IMR-90 (cell line): Measurements from ENCODE around the gene CLSTN1. TPM values are rescaled to one million over a fixed set of nuclear protein-coding genes. Genes with fewer than 3 reads are reported as not detected.

Experiments used
- ATAC-seq: fragments of 200-7000 bp; cut with Tn5 transposase; 2 replicates; pipeline ENCODE4 v1.9.1; 2020; ENCODE audit warnings: low read depth, mild to moderate bottlenecking, moderate library complexity
- BruUV-seq: library from RNA; stranded (reverse); fragments of 400-500 nt; replicated peaks from 2 replicates; lab custom pipeline; 2021; lab: Mats Ljungman, UMichigan
- CTCF ChIA-PET: fragments of 300-600 bp; formaldehyde crosslinking; extraction: SDS; loops from one replicate; lab custom pipeline; 2021; ENCODE audit warnings: antibody characterized with exemption; lab: Yijun Ruan, JAX
- POLR2A ChIA-PET: fragments of 300-600 bp; sonication (Branson Sonifier 250); formaldehyde crosslinking; loops from one replicate; lab custom pipeline; 2022; ENCODE audit warnings: antibody characterized with exemption; ENCODE audit not compliant: unreplicated experiment; lab: Charles Lee
- DNase-seq: peaks from one replicate; pipeline ENCODE4 v3.0.0; 2013
- H2AFZ ChIP-seq: replicated peaks from 2 replicates; pipeline ENCODE3; 2013; ENCODE audit warnings: low read length, mild to moderate bottlenecking; ENCODE audit not compliant: poor library complexity
- H2AK5ac ChIP-seq: 2 replicates; pipeline ENCODE4 v1.6.1; 2013; ENCODE audit warnings: low read depth, low read length, inconsistent platforms
- H2AK9ac ChIP-seq: replicated peaks from 2 replicates; pipeline ENCODE3; 2013; ENCODE audit warnings: mild to moderate bottlenecking, low read depth, low read length, moderate library complexity; ENCODE audit not compliant: poor library complexity
- H2BK120ac ChIP-seq: 2 replicates; pipeline ENCODE4 v1.6.1; 2013; ENCODE audit warnings: low read depth, low read length, inconsistent platforms
- H2BK15ac ChIP-seq: 3 replicates; pipeline ENCODE4 v1.6.1; 2013; ENCODE audit warnings: low read depth, low read length, inconsistent platforms
- H2BK20ac ChIP-seq: 2 replicates; pipeline ENCODE4 v1.6.1; 2013; ENCODE audit warnings: low read depth, mild to moderate bottlenecking, inconsistent platforms, low read length, moderate library complexity
- H2BK5ac ChIP-seq: 2 replicates; pipeline ENCODE4 v1.6.1; 2013; ENCODE audit warnings: mild to moderate bottlenecking, low read depth, low read length, inconsistent platforms; ENCODE audit not compliant: poor library complexity, severe bottlenecking
- H3K14ac ChIP-seq: replicated peaks from 2 replicates; pipeline ENCODE4 v1.6.1; 2013; ENCODE audit warnings: low read depth, low read length, inconsistent platforms
- H3K18ac ChIP-seq: 2 replicates; pipeline ENCODE4 v1.6.1; 2013; ENCODE audit warnings: low read depth, low read length, control low read depth
- H3K23ac ChIP-seq: 2 replicates; pipeline ENCODE4 v1.6.1; 2013; ENCODE audit warnings: low read depth, low read length, inconsistent platforms
- H3K27ac ChIP-seq: 2 replicates; pipeline ENCODE4 v1.5.1; 2013; ENCODE audit warnings: mild to moderate bottlenecking, control low read depth, low read length; ENCODE audit not compliant: insufficient read depth
- H3K27me3 ChIP-seq: 2 replicates; pipeline ENCODE4 v1.6.1; 2013; ENCODE audit warnings: low read length; ENCODE audit not compliant: control insufficient read depth, insufficient read depth
- H3K36me3 ChIP-seq: 2 replicates; pipeline ENCODE4 v1.6.1; 2013; ENCODE audit warnings: low read length, mixed read lengths; ENCODE audit not compliant: control insufficient read depth, insufficient read depth
- H3K4ac ChIP-seq: 2 replicates; pipeline ENCODE4 v1.6.1; 2013; ENCODE audit warnings: low read depth, low read length, inconsistent platforms
- H3K4me1 ChIP-seq: 2 replicates; pipeline ENCODE4 v1.6.1; 2013; ENCODE audit warnings: low read length, mixed read lengths; ENCODE audit not compliant: control insufficient read depth, insufficient read depth
- H3K4me2 ChIP-seq: 2 replicates; pipeline ENCODE4 v1.6.1; 2013; ENCODE audit warnings: low read depth, mild to moderate bottlenecking, control low read depth, low read length, moderate library complexity
- H3K4me3 ChIP-seq: 2 replicates; pipeline ENCODE4 v1.5.1; 2013; ENCODE audit warnings: low read depth, mild to moderate bottlenecking, control low read depth, low read length, moderate library complexity; ENCODE audit not compliant: insufficient read depth
- H3K56ac ChIP-seq: 2 replicates; pipeline ENCODE4 v1.6.1; 2013; ENCODE audit warnings: low read length, inconsistent platforms; ENCODE audit not compliant: insufficient read depth; ENCODE audit errors: extremely low read depth
- H3K79me1 ChIP-seq, 2 experiments: 2 replicates each; pipeline ENCODE4 v1.6.1; 2013; ENCODE audit warnings: low read length in 2 of 2, inconsistent platforms in 1 of 2, low read depth in 1 of 2
- H3K9ac ChIP-seq: 2 replicates; pipeline ENCODE4 v1.6.1; 2013; ENCODE audit warnings: low read depth, low read length, control low read depth
- H3K9me1 ChIP-seq: 2 replicates; pipeline ENCODE4 v1.6.1; 2013; ENCODE audit warnings: low read length, inconsistent platforms; ENCODE audit not compliant: insufficient read depth
- H3K9me3 ChIP-seq: 2 replicates; pipeline ENCODE4 v1.6.1; 2013; ENCODE audit warnings: low read length; ENCODE audit not compliant: control insufficient read depth, insufficient read depth
- H4K20me1 ChIP-seq: 2 replicates; pipeline ENCODE4 v1.6.1; 2013; ENCODE audit warnings: low read length, inconsistent platforms; ENCODE audit not compliant: insufficient read depth
- H4K5ac ChIP-seq: 2 replicates; pipeline ENCODE4 v1.6.1; 2013; ENCODE audit warnings: mild to moderate bottlenecking, low read depth, low read length, control low read depth
- H4K8ac ChIP-seq, 2 experiments: 2 replicates each; pipeline ENCODE4 v1.6.1; 2013; ENCODE audit warnings: low read depth in 2 of 2, low read length in 2 of 2, control low read depth in 1 of 2, inconsistent platforms in 1 of 2
- H4K91ac ChIP-seq: 2 replicates; pipeline ENCODE4 v1.6.1; 2013; ENCODE audit warnings: low read depth, low read length, inconsistent platforms; ENCODE audit not compliant: insufficient read depth
- BHLHE40 ChIP-seq: fragments of 150-350 bp; IDR thresholded peaks from 2 replicates; pipeline ENCODE4 v1.6.1; 2016; ENCODE audit warnings: mild to moderate bottlenecking, low read depth, low read length
- CHD1 ChIP-seq: IDR thresholded peaks from 2 replicates; pipeline ENCODE4 v1.6.1; 2012; ENCODE audit warnings: low read depth, low read length, improper control_type of control experiment
- FOS ChIP-seq: fragments of 150-350 bp; IDR thresholded peaks from 2 replicates; pipeline ENCODE4 v1.6.1; 2016; ENCODE audit warnings: low read depth, low read length
- MAFK ChIP-seq: IDR thresholded peaks from 2 replicates; pipeline ENCODE4 v1.6.1; 2012; ENCODE audit warnings: low read depth, low read length, improper control_type of control experiment
- MAZ ChIP-seq: IDR thresholded peaks from 2 replicates; pipeline ENCODE4 v1.6.1; 2012; ENCODE audit warnings: low read depth, mild to moderate bottlenecking, low read length, improper control_type of control experiment, moderate library complexity, borderline replicate concordance
- MXI1 ChIP-seq: IDR thresholded peaks from 2 replicates; pipeline ENCODE4 v1.6.1; 2012; ENCODE audit warnings: low read depth, mild to moderate bottlenecking, low read length, moderate library complexity, borderline replicate concordance
- NFE2L2 ChIP-seq: fragments of 150-350 bp; IDR thresholded peaks from 2 replicates; pipeline ENCODE4 v1.6.1; 2016; ENCODE audit warnings: low read depth, mild to moderate bottlenecking, low read length
- POLR2A ChIP-seq: IDR thresholded peaks from 2 replicates; pipeline ENCODE4 v1.6.1; 2012; ENCODE audit warnings: mild to moderate bottlenecking, low read depth, low read length
- RAD21 ChIP-seq: IDR thresholded peaks from 2 replicates; pipeline ENCODE4 v1.6.1; 2012; ENCODE audit warnings: low read length, improper control_type of control experiment
- RCOR1 ChIP-seq: IDR thresholded peaks from 2 replicates; pipeline ENCODE4 v1.6.1; 2012; ENCODE audit warnings: mild to moderate bottlenecking, low read length, improper control_type of control experiment; ENCODE audit not compliant: insufficient replicate concordance
- RFX5 ChIP-seq: IDR thresholded peaks from 2 replicates; pipeline ENCODE4 v1.8.0; 2012; ENCODE audit warnings: low read depth, mild to moderate bottlenecking, low read length, moderate library complexity
- SMC3 ChIP-seq: fragments of 150-350 bp; IDR thresholded peaks from 2 replicates; pipeline ENCODE4 v1.6.1; 2016; ENCODE audit warnings: low read depth, mild to moderate bottlenecking, antibody characterized with exemption, low read length, moderate library complexity
- USF2 ChIP-seq: fragments of 150-350 bp; IDR thresholded peaks from 2 replicates; pipeline ENCODE4 v1.6.1; 2017; ENCODE audit warnings: mild to moderate bottlenecking, antibody characterized with exemption, low read length, low read depth
- WGBS, 2 experiments: methylation state at CpG; one replicate each; pipeline versions ENCODE4 v1.1.5 to v1.1.7; 2013; ENCODE audit warnings: missing lambda C conversion rate in 2 of 2; ENCODE audit not compliant: insufficient read length in 1 of 2; ENCODE audit errors: extremely low coverage in 2 of 2; 5-methylcytosine and 5-hydroxymethylcytosine counted together
- dilution Hi-C: fragments of 300-500 bp; cut with HindIII; formaldehyde crosslinking; loops from one replicate; pipeline ENCODE4 v1.14.3; 2018; ENCODE audit warnings: low sequenced_read_pairs; ENCODE audit not compliant: unreplicated experiment
- in situ Hi-C: fragments of 300-500 bp; cut with MboI; formaldehyde crosslinking; loops from 3 replicates; pipeline ENCODE4 v1.14.3; 2019; ENCODE audit warnings: low sequenced_read_pairs, inconsistent platforms, mixed read lengths
- intact Hi-C: fragments of 100-400 bp; cut with micrococcal nuclease; formaldehyde crosslinking; loops from 2 replicates; pipeline ENCODE4 v1.10.0; 2022
- polyA plus RNA-seq, 3 experiments: library from polyadenylated mRNA; depleted of rRNA; stranded (reverse); fragments of >200 nt; gene quantifications; 2 replicates each; pipeline ENCODE4 v1.2.3, GENCODE V29; 2012; ENCODE audit warnings: low replicate concordance in 1 of 3
- total RNA-seq: library from RNA; depleted of rRNA; stranded (reverse); fragments of >200 nt; gene quantifications from 2 replicates; pipeline ENCODE4 v1.2.3, GENCODE V29; 2012

The CLSTN1 gene
- total and polyA plus RNA-seq, 2 of the 4 experiments (the other 2 are of a cell fraction) = 30.1 to 72.2 TPM

DNA sequence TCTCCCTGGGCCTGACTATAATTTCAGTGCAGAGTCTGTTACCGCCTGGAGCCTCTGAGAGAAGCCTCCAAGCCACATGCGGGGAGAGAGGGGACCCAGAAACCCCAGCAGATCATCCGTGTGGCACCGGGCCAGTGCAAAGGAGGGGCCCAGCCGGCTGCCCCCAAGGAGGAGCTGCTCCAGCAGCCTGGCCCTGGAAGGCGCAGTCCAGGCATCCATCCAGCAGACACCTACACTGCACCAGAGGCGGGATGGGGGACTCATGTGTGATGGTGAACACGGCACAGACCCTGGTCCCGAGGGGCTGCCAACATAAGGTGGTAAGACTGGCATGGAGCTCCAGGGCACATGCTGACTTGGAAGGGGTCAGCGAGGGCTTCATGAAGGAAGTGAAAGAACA, 39.6 kb upstream of the CLSTN1 start:
- BruUV-seq = no TSS peak
- H4K8ac ChIP-seq = no peak overlapping the region
- 0 out of 2 replicates have a peak, but pooled peaks cover 4% of the 10 kb centered on the region for H4K20me1 ChIP-seq
- no peak overlapping the region for H3K4me2 ChIP-seq
- no peak overlapping the region for H2AK5ac ChIP-seq
- ATAC-seq = no peak
- peaks cover 1% of the 10 kb centered on the region; the same call in 1 of the 2 replicates for H3K4me1 ChIP-seq
- no peaks in the 10 kb centered on the region for H3K27me3 ChIP-seq
- in situ Hi-C loops = loop anchor here (10.0 kb wide), 1 partner anchor 139 kb away; no protein-coding TSS in a partner anchor
- H2AFZ ChIP-seq = no peak overlapping the region
- intact Hi-C loops = no loop called here
- no peak overlapping the region for H3K18ac ChIP-seq
- H2BK5ac ChIP-seq = no peak overlapping the region
- 100% methylated on average over 1 of the region's 10 CpGs; no CpG with 5 or more reads in 1 of the 2 experiments for WGBS, 2 experiments
- no peak overlapping the region for H3K23ac ChIP-seq
- peaks cover 3% of the 10 kb centered on the region for H3K36me3 ChIP-seq
- H4K91ac ChIP-seq = no peak overlapping the region
- H2BK20ac ChIP-seq = no peak overlapping the region
- ChIA-PET POLR2A (no interaction called here), CTCF (no interaction called here)
- H3K9me3 ChIP-seq = no peaks in the 10 kb centered on the region
- DNase-seq = no peak
- H2AK9ac ChIP-seq = no peak overlapping the region
- no peak overlapping the region for H2BK15ac ChIP-seq
- no peak overlapping the region for H3K27ac ChIP-seq
- no peak overlapping the region for H4K5ac ChIP-seq
- dilution Hi-C loops = no loop called here
- TF ChIP-seq MXI1 = no peak
- no peak for TF ChIP-seq FOS
- no peak for TF ChIP-seq POLR2A
- no peak for TF ChIP-seq BHLHE40
- TF ChIP-seq MAZ = no peak
- no peak for TF ChIP-seq RAD21
- no peak for TF ChIP-seq USF2
- no peak for TF ChIP-seq CHD1
- no peak for TF ChIP-seq NFE2L2
- no peak for TF ChIP-seq SMC3
- TF ChIP-seq RFX5 = no peak
- no peak for TF ChIP-seq RCOR1
- TF ChIP-seq MAFK = no peak
- no peak overlapping the region for H3K4me3 ChIP-seq
- no peak overlapping the region for H3K4ac ChIP-seq
- H3K14ac ChIP-seq = no peak overlapping the region
- H3K56ac ChIP-seq = no peak overlapping the region
- H3K79me1 ChIP-seq = no peaks in the 10 kb centered on the region; a peak in 2 of 4 replicates
- H2BK120ac ChIP-seq = no peak overlapping the region
- H3K9me1 ChIP-seq = no peaks in the 10 kb centered on the region; the same call in 1 of the 2 replicates
- H3K9ac ChIP-seq = no peak overlapping the region
